HG03039 (cell line): ENCODE results near the gene NHSL1.

Experiments
- ATAC-seq: cut with Tn5 transposase; IDR thresholded peaks from one replicate; pipeline ENCODE4 v1.9.1; 2021; ENCODE audit warnings: mild to moderate bottlenecking, moderate library complexity; ENCODE audit not compliant: unreplicated experiment

The NHSL1 gene

GRCh38 chr6:138374815-138375214 lies 124.5 kb downstream of the NHSL1 start:
- no peak for ATAC-seq

- no peak for ATAC-seq
Measured at GRCh38 chr6:138374230-138374629, 125.1 kb downstream of the NHSL1 start.

GRCh38 chr6:138372711-138373463 lies 126.4 kb downstream of the NHSL1 start:
- no peak for ATAC-seq
